HG02678 (cell line): Measurements from ENCODE around the gene ADAMTSL5.
A peak's percentile ranks its signal among the peaks of the same experiment; 100 is the strongest.

Source experiments
- ATAC-seq: cut with Tn5 transposase; IDR thresholded peaks from one replicate; pipeline ENCODE4 v1.9.1; 2021; ENCODE audit warnings: mild to moderate bottlenecking, moderate library complexity; ENCODE audit not compliant: unreplicated experiment

ADAMTSL5 gene

DNA sequence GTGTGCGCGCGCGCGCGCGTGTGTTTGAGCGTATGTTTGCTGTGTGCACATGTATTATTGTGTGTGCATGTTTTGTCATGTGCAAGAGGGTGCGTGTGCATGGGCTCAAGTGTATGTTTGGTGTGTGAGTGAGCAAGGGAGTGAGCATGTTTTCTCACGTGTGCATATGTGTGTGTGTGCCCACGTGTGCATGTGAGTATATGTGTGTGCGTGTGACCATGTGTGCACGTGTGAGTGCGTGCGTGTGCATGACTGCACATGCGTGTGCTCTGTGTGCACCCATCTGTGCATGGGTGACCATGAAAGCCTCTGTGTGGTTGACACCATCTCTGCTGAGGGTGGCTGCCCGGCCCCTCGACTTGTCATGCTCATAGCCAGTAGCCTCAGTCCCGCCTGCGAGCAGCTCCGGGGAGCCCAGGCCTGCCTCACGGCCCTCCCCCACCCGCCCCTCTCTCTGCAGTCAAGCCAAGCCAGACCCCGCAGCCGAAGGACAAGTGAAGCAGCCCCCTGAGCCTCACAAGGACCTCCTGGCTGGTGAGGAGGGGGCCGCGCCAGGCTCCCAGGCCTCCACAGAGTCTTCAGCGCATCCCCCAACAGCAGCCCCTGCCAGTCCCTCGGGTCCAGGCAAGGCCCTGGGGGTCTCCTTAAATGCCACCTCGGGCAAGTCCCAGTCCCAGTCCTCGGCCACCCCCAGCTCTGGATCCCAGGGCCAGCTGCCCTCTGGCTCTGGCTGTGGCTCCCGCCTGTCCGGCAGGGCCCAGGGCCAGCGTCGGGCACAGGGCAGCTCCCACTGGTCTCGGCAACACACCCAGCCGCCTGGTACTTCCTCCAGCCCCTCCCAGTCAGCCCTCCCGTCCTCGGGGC, 15.9 kb downstream of the ADAMTSL5 start:
- no peak for ATAC-seq

DNA sequence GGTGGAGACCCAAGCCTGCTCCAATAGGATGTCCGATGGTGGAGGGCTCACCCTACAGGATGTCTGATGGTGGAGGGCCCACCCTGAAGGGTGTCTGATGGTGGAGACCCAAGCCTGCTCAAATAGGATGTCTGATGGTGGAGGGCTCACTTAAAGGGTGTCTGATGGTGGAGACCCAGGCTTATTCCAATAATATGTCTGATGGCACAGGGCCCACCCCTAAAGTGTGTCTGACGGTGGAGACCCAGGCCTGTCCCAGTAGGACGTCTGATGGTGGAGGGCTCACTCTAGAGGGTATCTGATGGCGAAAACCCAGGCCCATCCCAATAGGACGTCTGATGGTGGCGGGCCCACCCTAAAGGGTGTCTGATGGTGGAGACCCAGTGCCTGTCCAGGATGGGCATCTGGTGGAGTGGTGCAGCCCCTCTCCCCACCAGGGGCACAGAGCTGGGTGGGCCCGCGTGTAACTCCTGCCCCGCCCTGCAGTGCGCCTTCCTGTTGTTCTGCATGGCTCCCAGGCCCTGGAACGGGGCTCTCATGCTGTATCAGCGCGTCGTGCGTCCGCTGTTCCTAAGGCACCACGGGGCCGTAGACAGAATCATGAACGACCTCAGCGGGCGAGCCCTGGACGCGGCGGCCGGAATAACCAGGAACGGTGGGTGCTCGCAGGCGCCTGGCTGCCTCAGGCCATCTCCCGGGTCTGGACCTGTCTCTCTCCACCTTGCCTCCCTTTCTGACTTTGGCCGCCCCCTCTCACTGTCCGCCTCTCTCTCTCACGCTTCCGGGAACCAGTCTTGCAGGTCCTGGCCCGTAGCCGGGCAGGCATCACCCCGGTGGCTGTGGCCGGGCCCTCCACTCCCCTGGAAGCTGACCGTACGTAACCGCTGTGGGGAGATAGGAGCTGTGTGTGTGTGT, 16.8 kb downstream of the ADAMTSL5 start:
- no peak for ATAC-seq

DNA sequence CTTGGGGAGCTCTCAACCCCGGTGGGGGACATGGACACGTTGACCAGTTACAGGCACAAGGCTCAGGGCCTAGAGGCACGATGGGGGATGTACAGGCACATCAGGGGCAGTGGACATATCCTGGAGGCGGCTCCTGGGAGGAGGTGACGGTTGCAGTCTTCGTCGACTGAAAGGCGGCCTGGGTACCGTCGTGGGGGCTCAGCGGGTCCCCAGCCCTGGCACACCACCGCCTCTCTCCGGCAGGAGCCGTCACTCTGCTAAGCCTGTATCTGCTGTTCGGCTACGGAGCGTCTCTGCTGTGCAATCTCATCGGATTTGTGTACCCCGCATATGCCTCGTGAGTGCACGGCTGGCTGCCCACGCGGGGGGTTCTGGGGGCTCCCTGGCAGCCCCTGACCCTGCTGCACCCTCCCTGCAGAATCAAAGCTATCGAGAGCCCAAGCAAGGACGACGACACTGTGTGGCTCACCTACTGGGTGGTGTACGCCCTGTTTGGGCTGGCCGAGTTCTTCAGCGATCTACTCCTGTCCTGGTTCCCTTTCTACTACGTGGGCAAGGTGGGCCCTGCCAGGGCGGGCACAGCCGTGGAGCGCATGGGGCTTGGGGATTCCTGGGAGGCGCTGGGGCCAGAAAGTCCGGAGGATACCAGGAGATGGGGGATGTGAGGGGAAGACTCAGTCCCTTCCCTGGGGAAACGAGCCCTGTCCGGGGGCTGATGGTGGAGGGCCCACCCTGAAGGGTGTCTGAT, 17.6 kb downstream of the ADAMTSL5 start:
- ATAC-seq, result no peak

DNA sequence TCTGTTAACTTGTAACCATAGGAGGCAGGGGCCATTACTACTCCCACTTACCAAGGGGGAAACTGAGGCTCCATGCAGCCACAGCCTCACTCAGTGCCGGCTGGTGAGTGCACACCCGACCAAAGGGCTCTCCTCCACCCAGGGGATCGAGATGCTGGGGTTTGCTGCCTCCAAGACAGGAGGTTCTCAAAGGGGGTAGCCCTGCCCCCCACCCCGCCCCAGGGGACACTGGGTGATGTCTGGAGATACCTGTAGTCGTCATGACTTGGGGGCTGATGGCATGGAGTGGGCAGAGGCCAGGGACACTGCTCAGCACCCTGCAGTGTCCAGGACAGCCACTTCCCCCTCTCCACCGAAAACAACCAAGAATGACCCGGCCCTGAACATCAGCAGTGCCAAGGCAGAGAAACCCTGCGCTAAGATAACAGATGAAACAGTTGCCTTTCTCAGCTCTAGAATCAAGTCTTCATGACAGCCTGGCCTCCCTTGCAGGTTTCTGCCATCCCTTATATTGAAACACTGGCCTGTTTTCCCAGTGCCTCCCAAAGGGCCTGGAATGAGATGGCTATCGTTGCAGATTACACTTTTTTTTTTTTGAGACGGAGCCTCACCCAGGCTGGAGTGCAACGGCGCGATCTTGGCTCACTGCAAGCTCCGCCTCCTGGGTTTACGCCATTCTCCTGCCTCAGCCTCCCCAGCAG, 18.6 kb downstream of the ADAMTSL5 start:
- no peak for ATAC-seq

DNA sequence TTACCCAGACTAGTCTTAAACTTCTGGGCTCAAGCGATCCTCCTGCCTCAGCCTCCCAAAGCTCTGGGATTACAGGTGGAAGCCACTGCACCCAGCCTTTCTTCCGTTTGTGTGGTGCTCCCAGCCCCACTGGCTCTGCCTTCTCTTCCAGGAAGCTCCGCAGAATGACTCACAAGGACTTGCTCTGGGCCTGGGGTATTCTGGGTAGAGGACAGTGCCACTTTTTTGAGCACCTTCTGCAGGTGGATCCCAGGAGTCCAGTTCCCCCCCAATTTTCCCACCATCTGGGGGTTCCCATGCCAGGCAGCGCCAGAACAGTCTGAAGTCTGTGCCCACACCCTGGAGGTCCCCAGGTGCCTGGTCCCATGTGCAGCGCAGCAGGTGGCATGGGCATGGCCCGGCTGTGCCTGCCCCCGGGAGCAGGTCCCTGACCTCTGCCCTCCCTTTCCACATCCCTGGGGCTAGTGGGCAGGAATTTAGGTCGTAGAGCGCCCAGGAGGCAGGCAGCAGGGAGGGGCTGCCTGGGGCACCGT, 20.3 kb downstream of the ADAMTSL5 start:
- ATAC-seq, result no peak

DNA sequence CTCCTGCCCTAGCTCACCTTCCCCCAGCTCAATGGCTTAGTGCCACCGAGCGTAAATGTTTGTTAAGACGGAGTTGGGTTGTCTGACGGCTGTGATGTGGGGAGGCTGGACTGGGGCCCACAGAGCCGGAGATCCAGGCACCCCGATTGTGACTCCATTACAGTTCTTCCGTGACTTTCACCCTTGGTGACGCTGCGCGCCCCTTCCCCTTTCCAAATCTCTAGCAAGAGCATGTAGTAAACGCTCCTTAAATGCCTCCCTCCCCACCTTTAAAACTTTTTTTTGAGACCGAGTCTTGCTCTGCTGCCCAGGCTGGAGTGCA, 21.0 kb downstream of the ADAMTSL5 start:
- ATAC-seq, result no peak

DNA sequence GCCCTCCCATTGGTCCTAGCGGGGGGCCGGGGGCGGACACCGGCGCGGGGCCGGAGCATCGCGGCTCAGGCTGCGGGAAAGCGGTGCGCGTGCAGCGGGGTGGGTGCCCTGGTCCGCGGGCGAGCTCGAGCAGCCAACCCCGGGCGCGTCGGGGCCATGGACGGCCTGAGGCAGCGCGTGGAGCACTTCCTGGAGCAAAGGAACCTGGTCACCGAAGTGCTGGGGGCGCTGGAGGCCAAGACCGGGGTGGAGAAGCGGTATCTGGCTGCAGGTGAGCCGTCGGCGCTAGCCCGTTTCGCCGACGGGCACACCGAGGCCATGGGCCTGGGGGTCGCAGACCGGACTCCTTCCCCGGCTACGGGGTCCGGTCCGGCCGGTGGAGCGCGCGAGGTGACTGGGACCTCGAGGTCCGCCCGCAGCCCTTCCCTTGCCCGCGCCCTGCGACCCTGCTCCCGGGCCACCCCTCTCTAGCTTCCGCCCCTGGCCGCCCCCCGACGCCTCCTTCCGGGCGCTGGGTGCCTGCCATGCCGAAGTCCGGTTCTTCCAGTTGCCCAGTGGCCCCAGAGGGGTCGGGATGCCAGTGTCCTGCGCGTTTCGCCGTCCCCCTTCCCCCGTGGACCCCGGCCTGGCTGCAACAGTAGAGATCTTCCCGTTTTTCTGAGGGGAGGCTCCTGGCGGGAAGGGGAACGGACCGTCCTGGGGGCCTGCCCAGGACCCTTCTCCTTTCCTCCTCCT, 21.5 kb downstream of the ADAMTSL5 start, which contains the start of gene REEP6:
TSS of gene REEP6 (plus strand) at position 68 of the 735 bp plus-strand sequence. CDS start at position 157, 89 bp downstream.
- no peak for ATAC-seq

DNA sequence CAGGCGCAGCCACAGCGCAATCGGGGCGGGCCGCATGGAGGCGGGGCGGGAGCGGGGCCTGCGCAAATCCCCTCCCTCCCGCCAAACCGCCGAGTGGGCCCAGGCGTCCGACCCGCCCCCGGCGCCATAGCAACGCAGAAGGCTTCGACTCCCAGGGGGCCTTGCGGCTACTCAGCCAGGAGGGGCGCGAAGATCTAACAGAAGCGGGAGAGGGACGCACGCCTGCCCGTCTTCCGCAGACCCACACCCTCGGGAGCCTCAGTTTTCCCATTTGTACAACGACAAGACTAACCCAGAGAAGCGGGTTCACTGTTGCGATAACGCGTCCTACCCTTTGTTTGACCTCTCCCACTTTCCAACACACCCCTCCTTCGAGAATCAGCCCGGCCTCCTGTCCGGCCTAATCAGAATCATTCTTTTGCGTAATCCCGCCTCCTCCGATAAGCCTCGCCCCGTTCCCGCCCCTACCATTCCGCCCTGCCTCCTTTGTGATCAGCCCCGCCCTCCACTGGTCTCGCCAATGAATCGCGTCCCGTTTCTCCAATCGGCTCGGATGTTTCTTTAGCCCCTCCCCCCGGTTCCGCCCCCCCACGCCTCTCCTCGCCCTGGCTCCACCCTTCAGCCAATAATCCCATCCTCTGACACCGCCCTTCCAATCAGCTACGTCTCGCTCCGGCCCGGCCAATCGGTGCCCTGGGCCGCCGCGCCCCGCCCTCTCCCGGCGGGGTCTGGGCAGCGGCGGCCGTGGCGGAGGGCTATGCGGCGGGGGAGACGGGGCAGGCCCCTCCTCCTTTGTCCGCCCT, 22.3 kb downstream of the ADAMTSL5 start, which contains the start of gene PCSK4:
TSS of gene PCSK4 (minus strand) at position 40 of the 803 bp plus-strand sequence. CDS start at position 36, 4 bp downstream.
- peak; percentile 84 for ATAC-seq

DNA sequence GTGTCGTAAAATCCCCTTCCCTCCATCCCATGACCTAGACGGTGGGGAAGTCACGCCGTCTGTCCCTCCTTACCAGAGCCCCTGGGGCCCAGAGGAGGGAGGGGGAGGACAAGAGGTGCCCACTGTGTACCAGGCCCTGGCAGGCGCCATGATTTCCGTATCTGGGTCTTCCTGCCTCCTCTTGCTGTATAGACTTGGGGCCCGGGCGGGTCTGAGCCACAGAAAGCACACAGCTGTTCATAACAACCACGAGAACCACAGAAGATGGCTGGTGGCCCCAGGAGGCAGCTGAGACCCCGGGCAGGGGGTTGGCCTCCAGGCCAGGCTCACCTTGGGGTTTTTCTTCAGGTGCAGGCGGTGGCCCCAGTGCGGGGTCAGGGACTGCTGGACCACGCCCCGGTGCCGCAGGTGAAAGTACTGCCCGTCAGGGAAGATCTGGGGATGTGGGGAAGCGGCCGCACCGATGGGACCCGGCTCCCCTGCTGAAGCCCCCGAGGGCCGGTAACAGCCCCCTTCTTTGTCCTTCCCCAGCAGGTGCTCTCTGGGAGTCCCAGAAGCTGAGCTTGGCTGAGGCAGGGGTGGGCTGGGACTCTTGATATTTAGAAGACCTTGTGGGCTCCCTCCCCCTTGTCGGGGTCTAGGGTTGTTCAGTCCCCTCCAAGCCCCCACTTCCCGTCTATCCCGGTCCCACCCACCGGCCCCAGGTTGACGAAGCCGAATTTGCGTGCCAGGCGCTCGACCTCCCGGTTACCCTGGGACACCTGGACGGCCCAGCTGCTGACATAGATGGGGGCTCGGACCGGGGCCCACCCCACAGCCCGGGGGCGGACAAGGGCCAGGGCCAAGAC, 23.1 kb downstream of the ADAMTSL5 start:
- ATAC-seq, result no peak

DNA sequence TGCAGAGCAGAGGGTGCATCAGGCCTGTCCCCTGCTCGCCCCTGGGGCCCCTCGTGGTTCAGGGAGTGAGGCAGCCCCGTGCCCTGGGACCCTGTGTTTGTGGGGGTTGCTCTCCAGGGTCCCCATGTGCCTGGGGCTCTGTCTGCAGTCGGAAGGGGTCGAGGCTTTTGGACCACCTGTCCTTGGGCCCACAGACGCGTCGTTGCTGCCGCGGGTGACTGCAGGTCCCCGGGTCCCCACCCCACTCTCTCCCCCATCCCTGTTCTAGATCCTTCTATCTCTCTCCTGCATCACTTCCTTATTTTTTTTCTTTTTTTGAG, 24.6 kb downstream of the ADAMTSL5 start:
- ATAC-seq, result no peak

DNA sequence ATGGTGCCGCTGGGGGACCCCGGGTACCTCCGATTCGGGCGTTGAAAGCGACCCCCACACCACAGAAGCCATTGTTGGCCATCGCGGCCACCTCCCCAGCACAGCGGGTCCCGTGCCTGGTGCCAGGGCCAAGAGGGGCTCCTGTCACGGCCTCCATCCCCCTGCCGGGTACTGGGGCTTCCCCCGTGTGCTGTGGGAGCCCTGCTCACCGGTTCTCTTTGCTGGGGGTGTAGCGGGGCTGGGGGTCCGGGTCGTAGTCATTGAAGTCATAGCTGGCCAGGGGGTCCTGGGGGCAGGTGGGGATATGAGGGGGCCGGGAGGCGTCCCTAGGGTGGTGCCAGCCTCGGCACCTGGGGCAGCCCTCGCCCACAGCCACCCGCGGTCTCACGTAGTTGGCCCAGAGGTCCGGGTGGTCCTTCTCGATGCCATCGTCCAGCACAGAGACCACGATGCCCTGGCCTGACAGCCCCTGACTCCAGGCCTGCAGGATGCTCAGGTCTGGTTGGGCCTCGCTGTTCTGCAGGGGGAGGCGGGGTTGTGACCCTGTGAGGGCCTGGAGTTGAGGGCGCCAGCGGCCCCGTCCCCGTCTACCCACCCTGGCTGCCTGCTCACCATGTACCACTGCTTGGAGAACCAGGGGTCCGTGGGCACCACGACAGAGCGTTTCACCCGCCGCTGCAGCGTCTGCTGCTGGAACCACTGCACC, 25.1 kb downstream of the ADAMTSL5 start:
- no peak for ATAC-seq

DNA sequence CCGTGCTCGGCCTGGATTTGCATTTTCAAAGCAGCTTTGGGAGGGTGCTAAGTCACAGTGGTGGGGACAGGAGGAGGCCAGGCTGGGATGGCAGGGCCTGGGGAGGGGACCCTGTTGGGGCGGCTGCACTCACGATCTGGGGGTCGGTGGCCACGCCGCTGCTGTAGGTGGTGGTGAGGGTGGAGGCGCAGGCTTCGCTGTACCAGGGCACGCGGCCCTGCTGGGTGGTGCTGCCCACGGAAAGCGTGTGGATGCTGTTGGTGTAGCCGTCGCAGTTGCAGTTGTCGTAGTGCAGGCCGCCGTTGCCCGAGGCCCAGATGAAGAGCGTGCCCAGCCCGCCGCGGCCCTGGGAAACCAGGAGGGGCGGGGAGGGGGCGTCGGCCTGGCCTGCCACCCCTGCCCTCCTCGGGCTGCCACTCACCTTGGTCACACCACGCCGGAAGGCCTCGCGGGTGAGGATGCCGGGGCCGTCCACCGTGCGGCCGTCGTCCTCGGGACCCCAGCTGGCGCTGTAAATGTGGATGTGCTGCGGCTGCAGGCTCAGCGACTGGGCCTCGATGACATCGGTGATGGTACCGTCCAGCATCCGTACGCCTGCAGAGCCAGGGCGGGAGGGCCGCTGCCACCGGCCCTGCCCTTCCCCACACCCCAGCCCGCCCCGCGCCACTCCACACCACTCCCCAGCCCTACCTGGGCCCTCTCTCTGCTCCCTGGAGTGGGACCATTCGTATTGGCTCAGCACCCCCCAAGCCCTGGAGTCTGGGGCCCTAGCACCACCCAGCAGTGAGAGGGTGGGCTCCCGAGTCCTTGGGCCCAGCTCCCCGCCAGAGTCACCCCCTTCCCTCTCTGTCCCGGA, 25.9 kb downstream of the ADAMTSL5 start:
- ATAC-seq, result no peak

DNA sequence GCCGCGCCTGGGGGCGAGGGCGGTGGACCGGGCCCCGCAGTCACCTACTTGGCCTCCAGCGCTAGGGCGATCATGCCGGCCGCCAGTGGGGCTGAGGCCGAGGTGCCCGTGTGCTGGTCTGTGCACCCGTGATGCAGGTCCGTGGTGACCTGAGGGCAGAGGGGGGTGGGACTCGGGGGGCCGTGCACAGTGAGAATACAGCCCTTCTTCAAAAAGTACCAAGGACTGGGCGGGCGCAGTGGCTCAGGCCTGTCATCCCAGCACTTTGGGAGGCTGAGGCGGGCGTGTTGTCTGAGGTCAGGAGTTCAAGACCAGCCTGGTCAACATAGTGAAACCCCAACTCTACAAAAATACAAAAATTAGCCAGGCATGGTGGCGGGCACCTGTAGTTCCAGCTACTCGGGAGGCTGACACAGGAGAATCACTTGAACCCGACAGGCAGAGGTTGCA, 28.8 kb downstream of the ADAMTSL5 start:
- ATAC-seq, result no peak

DNA sequence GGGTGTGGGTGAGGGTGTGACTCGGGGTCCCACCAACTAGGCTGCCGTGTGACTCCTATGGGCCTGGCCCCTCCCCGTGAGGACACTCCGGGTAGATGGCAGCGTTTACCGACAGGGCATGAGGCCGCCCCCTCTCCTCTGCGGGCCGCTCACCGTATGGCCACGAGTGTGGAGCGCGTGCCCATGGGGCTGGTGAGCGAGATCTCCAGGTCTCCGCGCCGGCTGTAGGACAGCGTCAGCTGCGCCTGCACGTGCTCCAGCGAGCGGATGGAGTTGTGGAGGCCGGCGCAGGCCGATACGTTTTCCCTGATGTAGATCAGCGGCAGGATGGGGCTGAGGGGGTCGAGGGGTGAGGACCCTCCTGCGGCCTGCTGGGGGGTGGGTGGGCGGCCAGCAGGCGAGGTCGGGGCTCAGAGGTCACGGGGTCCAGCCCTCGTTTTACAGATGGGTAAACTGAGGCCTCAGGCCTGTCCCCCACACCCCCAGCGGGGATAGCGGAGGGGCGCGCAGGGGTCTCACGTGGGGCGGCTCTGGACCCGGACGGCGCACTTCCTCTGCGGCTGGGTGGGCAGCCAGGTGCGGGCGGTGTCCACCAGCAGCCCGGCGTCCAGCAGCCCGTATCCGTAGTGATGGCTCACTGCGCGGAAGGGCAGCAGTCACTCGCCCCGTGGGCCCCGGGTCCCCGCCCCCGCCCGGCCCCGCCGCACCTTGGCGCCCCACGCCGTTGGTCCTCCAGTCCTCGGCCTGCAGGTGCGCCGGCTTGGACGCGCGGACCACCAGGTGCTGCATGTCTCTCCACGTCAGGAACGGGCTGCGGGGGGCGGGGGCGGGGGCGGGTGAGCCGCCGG, 29.5 kb downstream of the ADAMTSL5 start:
- ATAC-seq, result no peak

DNA sequence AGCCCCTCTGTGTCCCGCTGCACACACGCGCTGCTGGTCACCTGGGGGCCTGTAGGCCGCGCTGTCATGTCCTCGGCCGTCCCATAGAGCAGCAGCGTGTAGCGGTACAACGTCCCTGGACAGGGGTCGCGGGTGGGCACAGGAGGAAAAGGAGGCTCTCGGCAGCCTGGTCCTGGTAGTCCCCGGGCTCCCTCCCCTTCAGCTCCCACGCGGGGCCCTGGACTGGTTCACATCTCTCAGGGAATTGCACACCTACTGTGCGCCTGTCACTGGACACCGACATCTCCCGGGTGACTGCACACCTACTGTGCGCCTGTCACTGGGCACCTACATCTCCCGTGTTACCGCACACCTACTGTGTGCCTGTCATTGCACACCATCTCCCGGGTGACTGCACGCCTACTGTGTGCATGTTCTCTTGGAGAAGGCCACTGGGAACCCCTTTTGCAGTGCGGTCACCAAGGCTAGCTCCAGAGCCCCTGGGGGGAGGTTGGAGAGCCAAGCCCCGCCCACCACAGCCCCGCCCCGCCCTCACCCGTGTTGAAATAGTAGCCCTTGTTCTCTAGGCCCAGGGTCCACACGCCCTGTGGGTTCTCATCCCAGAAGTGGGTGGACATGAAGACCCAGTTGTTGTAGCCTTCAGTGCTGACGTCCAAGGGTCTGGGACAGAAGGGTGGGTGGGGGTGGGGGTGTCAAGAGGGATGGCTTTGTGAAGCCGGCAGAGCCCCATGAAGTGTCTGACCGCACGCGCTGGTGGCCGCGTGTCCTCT, 30.3 kb downstream of the ADAMTSL5 start:
- ATAC-seq, result no peak
